Measurements from ENCODE around the gene JAG1.

Gene JAG1

DNA sequence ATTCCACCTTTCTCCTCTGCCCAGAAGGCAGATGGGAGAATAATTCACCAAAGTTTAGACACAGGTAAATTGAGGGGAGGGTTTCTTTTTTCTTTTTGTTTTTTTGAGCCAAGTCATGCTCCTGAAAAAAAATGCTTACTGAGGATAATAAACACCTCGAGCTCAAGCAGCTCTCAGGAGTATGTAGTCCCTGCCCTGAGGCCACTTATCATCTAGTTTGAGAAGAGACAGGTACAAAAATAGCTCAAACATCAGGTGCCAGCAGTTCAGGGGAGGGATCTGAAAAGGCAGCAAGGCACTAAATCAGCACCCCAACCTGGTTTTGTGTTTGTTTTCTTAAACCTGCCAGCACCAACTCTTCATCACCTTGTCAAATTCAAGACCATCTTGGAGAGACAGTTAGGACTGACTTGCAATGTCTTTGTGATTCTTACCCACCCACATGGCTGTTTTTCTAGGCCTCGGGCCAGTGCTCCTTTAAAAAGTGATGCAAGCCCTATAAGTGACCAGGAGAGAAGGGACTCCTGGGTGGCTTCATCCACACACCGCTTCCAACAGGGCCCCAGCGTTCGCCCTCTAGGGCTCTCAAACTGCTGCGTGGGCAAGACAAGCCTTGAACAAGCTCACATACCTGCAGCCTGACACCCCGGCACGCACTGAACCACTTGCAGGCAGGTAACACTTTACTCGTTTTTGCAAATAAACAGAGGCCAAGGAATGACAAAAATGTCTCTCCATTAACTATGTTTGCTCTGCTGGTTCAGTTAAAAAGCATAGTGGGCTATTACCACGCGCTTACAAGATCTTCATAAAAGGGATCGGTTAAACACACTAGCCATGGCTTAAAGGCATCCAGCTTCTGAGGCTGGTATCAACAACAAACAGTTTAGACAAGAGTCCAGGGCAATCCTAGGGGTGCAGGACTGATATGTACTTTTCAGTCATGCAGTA, 13.9 kb downstream of the JAG1 start:
- H3K27ac ChIP-seq (ENCODE audit: low read depth, low read length, severe bottlenecking) = no peak overlapping the region
- no peaks in the 10 kb centered on the region for H3K9me3 ChIP-seq (ENCODE audit: control insufficient read depth, low read length)
- H3K36me3 ChIP-seq (ENCODE audit: control insufficient read depth, insufficient read depth, low read length) = peaks cover 97% of the 10 kb centered on the region
- H3K4me3 ChIP-seq (ENCODE audit: extremely low read depth, insufficient read depth, low read length, poor library complexity, severe bottlenecking) = no peak overlapping the region
- WGBS, 2 experiments (ENCODE audit: insufficient coverage in 2 of 2) = 78 to 84% methylated on average over 9 to 11 of the region's 12 CpGs
- H3K4me1 ChIP-seq (ENCODE audit: control insufficient read depth, insufficient read depth, low read length, poor library complexity, severe bottlenecking) = peaks cover 19% of the 10 kb centered on the region

DNA sequence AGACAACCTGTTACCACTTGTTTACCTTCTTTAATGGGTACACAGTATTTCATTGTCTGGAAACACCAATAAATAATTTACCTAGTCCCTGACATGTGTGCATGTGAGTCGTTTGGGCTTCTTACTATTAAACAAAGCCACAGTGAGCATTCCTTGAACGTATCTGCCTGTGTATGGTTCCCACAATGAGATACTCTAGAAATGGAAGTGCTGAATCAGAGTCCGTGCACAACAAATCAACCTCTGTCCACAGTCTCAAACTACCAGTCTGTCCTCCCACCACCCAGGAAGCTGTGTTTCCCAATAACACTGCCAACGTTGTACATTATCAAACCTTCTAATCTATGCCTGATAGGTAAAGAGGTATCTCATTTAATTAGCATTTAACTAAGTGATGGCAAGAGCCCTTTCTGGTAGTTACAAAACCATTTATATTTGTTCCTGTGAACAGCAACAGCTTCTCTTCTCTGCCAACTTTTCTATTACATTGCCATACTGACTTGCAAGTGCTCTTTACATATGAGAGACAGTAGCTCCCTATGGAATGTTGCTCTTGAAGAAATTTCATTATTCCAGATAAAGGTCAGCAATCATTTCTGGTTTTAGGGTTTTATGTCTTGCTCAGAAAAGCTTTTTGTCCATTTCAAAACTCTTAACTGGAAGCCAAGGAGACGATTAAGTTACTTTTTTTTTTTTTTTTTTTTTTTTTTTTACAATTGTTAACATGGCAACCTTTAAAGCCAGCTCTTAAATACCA, 14.7 kb downstream of the JAG1 start:
- 97 to 100% methylated on average over 1 to 3 of the region's 5 CpGs for WGBS, 2 experiments (ENCODE audit: insufficient coverage in 2 of 2)
- Histone ChIP-seq H3K36me3 (ENCODE audit: control insufficient read depth, insufficient read depth, low read length) (peaks cover 98% of the 10 kb centered on the region), H3K4me1 (ENCODE audit: control insufficient read depth, insufficient read depth, low read length, poor library complexity, severe bottlenecking) (peaks cover 21% of the 10 kb centered on the region), H3K4me3 (ENCODE audit: extremely low read depth, insufficient read depth, low read length, poor library complexity, severe bottlenecking) (no peak overlapping the region), H3K27ac (ENCODE audit: low read depth, low read length, severe bottlenecking) (no peak overlapping the region), H3K9me3 (ENCODE audit: control insufficient read depth, low read length) (no peaks in the 10 kb centered on the region)

DNA sequence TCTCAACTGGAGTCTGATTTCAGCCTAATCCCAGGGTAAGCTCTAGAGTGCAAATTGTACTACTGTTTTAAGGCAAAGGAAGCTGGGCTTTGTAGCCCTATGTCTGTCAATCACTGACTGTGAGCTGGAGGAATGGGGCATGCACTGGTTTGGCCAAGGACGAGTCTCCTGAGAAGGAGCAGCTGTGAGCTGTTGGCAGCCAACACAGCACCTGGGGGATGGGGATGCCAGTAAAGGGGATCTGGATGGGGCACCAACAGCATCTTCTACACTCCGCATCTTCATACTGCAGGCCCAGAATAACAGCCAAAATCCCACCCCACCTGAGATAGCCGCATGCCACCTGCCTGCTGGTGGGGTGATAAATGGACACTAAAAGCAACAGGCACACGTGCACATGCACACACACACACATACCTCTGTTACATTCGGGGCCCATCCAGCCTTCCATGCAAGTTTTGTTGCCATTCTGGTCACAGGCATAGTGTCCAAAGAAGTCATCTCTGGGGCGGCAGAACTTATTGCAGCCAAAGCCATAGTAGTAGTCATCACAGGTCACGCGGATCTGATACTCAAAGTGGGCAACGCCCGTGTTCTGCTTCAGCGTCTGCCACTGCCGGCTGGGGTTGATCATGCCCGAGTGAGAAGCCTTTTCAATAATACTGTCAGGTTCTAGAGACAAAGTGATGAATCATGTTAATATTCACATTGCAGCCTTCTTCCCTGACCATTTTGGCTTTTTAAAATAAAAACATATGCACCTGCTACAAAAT, 15.6 kb downstream of the JAG1 start:
- WGBS, 2 experiments (ENCODE audit: insufficient coverage in 2 of 2) = 97 to 98% methylated on average over 7 to 13 of the region's 13 CpGs
- Histone ChIP-seq H3K4me1 (ENCODE audit: control insufficient read depth, insufficient read depth, low read length, poor library complexity, severe bottlenecking) (peaks cover 28% of the 10 kb centered on the region), H3K36me3 (ENCODE audit: control insufficient read depth, insufficient read depth, low read length) (peaks cover 97% of the 10 kb centered on the region), H3K4me3 (ENCODE audit: extremely low read depth, insufficient read depth, low read length, poor library complexity, severe bottlenecking) (no peak overlapping the region), H3K9me3 (ENCODE audit: control insufficient read depth, low read length) (no peaks in the 10 kb centered on the region), H3K27ac (ENCODE audit: low read depth, low read length, severe bottlenecking) (no peak overlapping the region)

DNA sequence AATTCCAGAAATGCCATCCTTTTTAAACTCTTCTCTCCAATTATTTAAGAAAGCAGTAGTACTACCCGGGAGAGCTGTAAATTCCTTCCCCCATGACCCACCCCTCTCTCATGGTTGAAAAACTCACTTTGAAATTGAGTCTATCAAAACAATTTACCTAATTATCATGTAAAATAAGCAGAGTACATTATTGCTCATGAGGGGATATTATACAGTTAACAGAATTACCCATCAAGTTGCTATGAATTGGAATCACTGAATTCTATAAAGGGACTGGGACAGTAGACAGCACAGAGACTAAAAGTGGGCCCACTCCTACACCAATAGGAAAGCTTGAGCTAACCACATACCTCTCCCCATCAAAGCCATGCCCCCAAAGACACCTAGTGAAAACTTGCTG, 16.3 kb downstream of the JAG1 start:
- Histone ChIP-seq H3K9me3 (ENCODE audit: control insufficient read depth, low read length) (no peaks in the 10 kb centered on the region), H3K27ac (ENCODE audit: low read depth, low read length, severe bottlenecking) (no peak overlapping the region), H3K4me3 (ENCODE audit: extremely low read depth, insufficient read depth, low read length, poor library complexity, severe bottlenecking) (no peak overlapping the region), H3K4me1 (ENCODE audit: control insufficient read depth, insufficient read depth, low read length, poor library complexity, severe bottlenecking) (peaks cover 36% of the 10 kb centered on the region), H3K36me3 (ENCODE audit: control insufficient read depth, insufficient read depth, low read length) (peaks cover 97% of the 10 kb centered on the region)
- 88% methylated on average over 1 of the region's 1 CpG; no CpG with 5 or more reads in 1 of the 2 experiments for WGBS, 2 experiments (ENCODE audit: insufficient coverage in 2 of 2)

DNA sequence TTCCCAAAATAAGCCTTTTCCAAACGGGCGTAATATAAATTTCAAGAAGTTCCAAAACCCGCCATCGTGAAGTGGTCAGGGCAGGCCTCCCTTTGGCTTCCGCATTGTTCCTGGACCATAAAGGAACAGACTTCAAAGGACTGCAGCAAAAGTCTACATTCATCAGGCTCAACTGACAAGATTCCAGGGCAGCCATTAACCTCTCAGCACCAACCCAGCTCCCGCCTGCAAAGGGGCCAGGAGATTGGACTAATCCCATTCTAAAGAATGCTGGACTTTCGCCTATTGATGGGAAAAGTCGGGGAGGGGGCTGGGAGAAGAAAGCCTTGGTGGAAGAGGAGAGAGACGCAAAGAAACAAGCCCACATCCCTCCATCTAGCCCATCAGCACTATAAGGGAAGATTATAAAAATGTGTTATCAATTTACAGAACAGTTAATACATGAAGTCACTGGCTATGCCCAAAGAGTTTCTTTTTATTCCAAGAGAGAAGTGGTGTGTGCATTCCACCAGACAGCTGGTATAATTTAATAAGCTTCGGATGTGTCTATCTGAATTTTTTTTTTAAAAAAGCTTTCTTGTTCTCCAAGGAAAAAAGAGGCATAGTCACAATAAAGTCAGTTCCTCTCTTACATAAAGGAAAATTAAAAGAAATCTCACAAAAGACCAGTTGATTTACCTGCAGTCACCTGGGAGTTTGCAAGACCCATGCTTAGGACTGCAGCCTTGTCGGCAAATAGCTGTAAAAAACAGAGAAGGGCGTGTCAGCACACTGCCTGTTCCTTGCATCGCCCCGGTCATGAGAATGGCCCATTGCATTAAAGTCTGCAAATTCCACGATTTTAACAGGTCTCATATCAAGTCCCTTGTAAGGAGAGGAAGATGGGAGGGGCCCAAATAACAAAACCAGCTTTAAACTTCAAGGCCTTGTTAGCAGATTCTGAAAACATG, 17.8 kb downstream of the JAG1 start:
- Histone ChIP-seq H3K36me3 (ENCODE audit: control insufficient read depth, insufficient read depth, low read length) (peaks cover 96% of the 10 kb centered on the region), H3K9me3 (ENCODE audit: control insufficient read depth, low read length) (no peaks in the 10 kb centered on the region), H3K4me1 (ENCODE audit: control insufficient read depth, insufficient read depth, low read length, poor library complexity, severe bottlenecking) (peaks cover 42% of the 10 kb centered on the region), H3K4me3 (ENCODE audit: extremely low read depth, insufficient read depth, low read length, poor library complexity, severe bottlenecking) (no peak overlapping the region), H3K27ac (ENCODE audit: low read depth, low read length, severe bottlenecking) (peak overlapping the region; percentile 48)
- WGBS, 2 experiments (ENCODE audit: insufficient coverage in 2 of 2) = 82% methylated on average over 9 to 10 of the region's 15 CpGs

DNA sequence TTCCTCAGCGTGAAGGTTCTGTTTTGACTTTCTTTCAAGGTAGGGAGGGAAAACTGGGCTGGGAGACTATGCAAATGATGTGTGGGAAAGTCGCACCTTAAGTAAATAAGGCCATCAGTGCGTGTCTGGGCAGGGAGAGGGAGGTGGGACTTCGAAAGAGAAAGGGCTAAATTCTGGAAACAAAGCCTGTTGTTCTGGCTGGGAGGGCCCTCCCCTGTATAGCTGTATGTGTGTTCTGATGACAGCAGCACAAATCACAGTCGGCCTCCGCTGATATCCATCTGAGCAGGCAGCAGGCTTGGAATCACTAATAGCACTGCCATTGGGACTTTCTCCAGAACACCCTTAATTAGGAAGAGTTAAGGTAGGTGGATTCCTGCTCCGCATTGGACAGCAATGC, 19.2 kb downstream of the JAG1 start:
- Histone ChIP-seq H3K36me3 (ENCODE audit: control insufficient read depth, insufficient read depth, low read length) (peaks cover 97% of the 10 kb centered on the region), H3K9me3 (ENCODE audit: control insufficient read depth, low read length) (no peaks in the 10 kb centered on the region), H3K4me3 (ENCODE audit: extremely low read depth, insufficient read depth, low read length, poor library complexity, severe bottlenecking) (no peak overlapping the region), H3K27ac (ENCODE audit: low read depth, low read length, severe bottlenecking) (peak overlapping the region; percentile 47), H3K4me1 (ENCODE audit: control insufficient read depth, insufficient read depth, low read length, poor library complexity, severe bottlenecking) (peaks cover 47% of the 10 kb centered on the region)
- 44 to 58% methylated on average over 5 to 7 of the region's 7 CpGs for WGBS, 2 experiments (ENCODE audit: insufficient coverage in 2 of 2)

DNA sequence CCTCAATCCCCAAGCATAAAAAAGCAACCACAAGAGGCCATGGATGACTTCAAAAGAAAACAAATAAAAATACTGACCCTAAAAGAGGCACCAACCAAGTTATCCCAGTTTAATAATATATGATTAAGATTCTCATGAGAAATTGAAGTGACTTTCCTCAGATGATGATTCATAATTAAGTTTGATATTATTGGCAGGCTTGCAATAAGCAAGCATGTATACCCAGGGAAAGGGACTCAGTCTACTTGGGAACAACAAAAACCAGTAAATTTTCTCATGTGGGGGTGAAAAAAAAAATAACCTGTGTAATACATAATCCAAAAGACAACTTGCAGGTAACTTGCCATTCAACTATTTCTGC, 19.6 kb downstream of the JAG1 start:
- H3K27ac ChIP-seq (ENCODE audit: low read depth, low read length, severe bottlenecking) = peak overlapping the region; percentile 47
- no peak overlapping the region for H3K4me3 ChIP-seq (ENCODE audit: extremely low read depth, insufficient read depth, low read length, poor library complexity, severe bottlenecking)
- no peaks in the 10 kb centered on the region for H3K9me3 ChIP-seq (ENCODE audit: control insufficient read depth, low read length)
- peaks cover 97% of the 10 kb centered on the region for H3K36me3 ChIP-seq (ENCODE audit: control insufficient read depth, insufficient read depth, low read length)
- peaks cover 51% of the 10 kb centered on the region for H3K4me1 ChIP-seq (ENCODE audit: control insufficient read depth, insufficient read depth, low read length, poor library complexity, severe bottlenecking)

DNA sequence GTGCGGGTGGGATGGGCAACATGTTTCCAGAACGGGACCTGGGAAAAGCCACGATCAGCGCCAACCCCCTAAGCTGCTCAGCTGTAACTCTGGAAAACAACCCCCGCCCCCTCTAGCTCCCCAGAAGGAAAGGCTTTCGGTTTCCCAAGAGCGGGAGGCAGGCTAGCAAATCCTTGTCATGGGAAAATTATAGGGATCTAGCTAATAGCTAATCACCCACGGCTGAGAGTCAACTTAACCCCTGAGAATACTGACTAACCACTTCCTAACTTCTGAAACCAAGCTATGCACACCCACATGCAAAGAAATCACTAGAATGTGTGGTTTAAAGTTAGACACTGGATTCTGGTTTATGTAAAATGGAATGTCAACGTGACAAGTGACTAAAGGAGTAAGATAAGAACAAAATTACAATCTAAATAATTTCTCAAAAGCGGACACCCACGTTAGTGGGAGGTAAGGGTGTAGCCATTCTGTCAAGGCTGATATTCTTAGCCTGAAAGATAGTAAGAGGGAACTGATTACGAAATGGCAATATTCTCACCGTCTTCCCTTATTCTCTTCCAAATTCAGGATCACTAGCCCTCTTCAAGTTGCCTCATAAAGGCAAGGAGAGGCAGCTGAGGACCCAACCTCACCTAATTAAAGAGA, 20.1 kb downstream of the JAG1 start:
- H3K4me1 ChIP-seq (ENCODE audit: control insufficient read depth, insufficient read depth, low read length, poor library complexity, severe bottlenecking) = peaks cover 56% of the 10 kb centered on the region

DNA sequence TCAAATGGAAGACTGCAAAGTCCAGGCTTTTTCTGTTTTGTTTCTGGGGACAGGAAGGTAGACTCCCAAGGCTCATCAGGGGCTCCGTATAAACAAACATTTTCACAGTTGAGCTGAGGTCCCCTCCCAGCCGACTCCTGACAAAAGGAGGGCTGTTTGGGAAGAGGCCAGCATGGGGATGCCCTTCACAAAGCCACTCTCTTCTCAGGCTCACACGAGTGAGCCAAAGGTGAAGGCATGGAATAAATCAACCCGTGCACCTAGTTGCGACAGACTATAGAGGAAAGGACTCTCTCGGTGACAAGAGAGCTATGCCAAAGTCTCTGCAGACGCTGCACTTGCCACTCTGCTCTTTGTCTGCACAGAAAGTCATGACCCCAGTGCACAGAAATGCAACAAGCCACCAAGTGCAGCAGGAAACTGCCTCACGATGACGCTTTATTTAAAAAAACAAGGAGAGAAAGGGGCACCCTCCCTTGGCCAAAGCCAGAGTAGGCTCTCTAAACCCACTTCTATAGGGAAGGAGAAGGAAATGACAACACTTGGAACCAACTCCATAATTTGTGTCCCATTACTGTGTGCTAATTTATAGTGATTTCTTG, 21.0 kb downstream of the JAG1 start:
- WGBS, 2 experiments (ENCODE audit: insufficient coverage in 2 of 2) = 78 to 85% methylated on average over 5 to 6 of the region's 9 CpGs
- peaks cover 64% of the 10 kb centered on the region for H3K4me1 ChIP-seq (ENCODE audit: control insufficient read depth, insufficient read depth, low read length, poor library complexity, severe bottlenecking)

More for the DNA sequence above, 20.1 kb downstream of the JAG1 start:
- H3K9me3 ChIP-seq (ENCODE audit: control insufficient read depth, low read length) = no peaks in the 10 kb centered on the region
- 100% methylated on average over 1 of the region's 13 CpGs; no CpG with 5 or more reads in 1 of the 2 experiments for WGBS, 2 experiments (ENCODE audit: insufficient coverage in 2 of 2)
- no peak overlapping the region for H3K4me3 ChIP-seq (ENCODE audit: extremely low read depth, insufficient read depth, low read length, poor library complexity, severe bottlenecking)
- H3K36me3 ChIP-seq (ENCODE audit: control insufficient read depth, insufficient read depth, low read length) = peaks cover 97% of the 10 kb centered on the region
- peak overlapping the region; percentile 47 for H3K27ac ChIP-seq (ENCODE audit: low read depth, low read length, severe bottlenecking)

More for the DNA sequence above, 21.0 kb downstream of the JAG1 start:
- Histone ChIP-seq H3K36me3 (ENCODE audit: control insufficient read depth, insufficient read depth, low read length) (peaks cover 97% of the 10 kb centered on the region), H3K4me3 (ENCODE audit: extremely low read depth, insufficient read depth, low read length, poor library complexity, severe bottlenecking) (no peak overlapping the region), H3K27ac (ENCODE audit: low read depth, low read length, severe bottlenecking) (peak overlapping the region; percentile 78), H3K9me3 (ENCODE audit: control insufficient read depth, low read length) (no peaks in the 10 kb centered on the region)

All from mesodermal cell (in vitro differentiated cells).